Sigmoid colon (tissue), 7 donors: Measurements from ENCODE around the gene HOXD3. TPM values are rescaled to one million over a fixed set of nuclear protein-coding genes. Genes with fewer than 3 reads are reported as not detected.

Experiments used
- DNase-seq: peaks from one replicate; pipeline ENCODE4 v3.0.0-alpha.2; 2019
- H3K27ac ChIP-seq, 4 donors: fragments of 200-600 bp; sonication (generic); one replicate each; pipeline ENCODE4 v1.5.1; 2016 to 2019; ENCODE audit warnings: mild to moderate bottlenecking in 1 of 4
- H3K27me3 ChIP-seq, 3 donors: fragments of 200-600 bp; sonication (generic); one replicate each; pipeline ENCODE4 v1.5.1; 2019; ENCODE audit warnings: mild to moderate bottlenecking in 1 of 3
- H3K36me3 ChIP-seq, 4 donors: fragments of 200-600 bp; sonication (generic); one replicate each; pipeline ENCODE4 v1.5.1; 2016 to 2019
- H3K4me1 ChIP-seq, 4 donors: fragments of 200-600 bp; sonication (generic); one replicate each; pipeline ENCODE4 v1.5.1; 2017 to 2019
- H3K4me3 ChIP-seq, 4 donors: fragments of 200-600 bp; sonication (generic); one replicate each; pipeline ENCODE4 v1.5.1; 2017 to 2019; ENCODE audit warnings: mild to moderate bottlenecking in 2 of 4, moderate library complexity in 1 of 4
- H3K9me3 ChIP-seq, 4 donors: fragments of 200-600 bp in 3 of 4; sonication (generic) in 3 of 4; one replicate each; pipeline versions ENCODE4 v1.5.1 to v1.6.1; 2013 to 2019
- EP300 ChIP-seq, 4 donors: sonication (generic); formaldehyde crosslinking; IDR thresholded peaks; one replicate each; pipeline ENCODE4 v1.6.1; 2017; ENCODE audit warnings: antibody characterized with exemption in 4 of 4
- POLR2A ChIP-seq, 2 donors: fragments of 450-650 bp; IDR thresholded peaks; one replicate each; pipeline ENCODE4 v1.6.1; 2016; ENCODE audit warnings: antibody characterized with exemption in 2 of 2, mild to moderate bottlenecking in 2 of 2, moderate library complexity in 2 of 2
- POLR2AphosphoS5 ChIP-seq, 4 donors: sonication (generic); formaldehyde crosslinking; IDR thresholded peaks; one replicate each; pipeline ENCODE4 v1.6.1; 2017; ENCODE audit warnings: antibody characterized with exemption in 4 of 4
- WGBS, 2 donors: extraction: QIAGEN DNeasy Blood & Tissue Kit; methylation state at CpG; one replicate each; pipeline ENCODE4 v1.1.7; 2013; 5-methylcytosine and 5-hydroxymethylcytosine counted together
- intact Hi-C: fragments of 100-400 bp; cut with DNase I; formaldehyde crosslinking; loops from one replicate; pipeline ENCODE4 v1.15.1; 2023
- polyA plus RNA-seq, 3 donors: library from polyadenylated mRNA; stranded (reverse); fragments of 200-250 nt; gene quantifications; one replicate each; pipeline ENCODE4 v1.2.3, GENCODE V29; 2013
- total RNA-seq, 4 donors: library from RNA; depleted of rRNA; stranded (reverse); fragments of >200 nt; gene quantifications; one replicate each; pipeline ENCODE4 v1.1.0, GENCODE V29; 2016
- TF ChIP-seq, protein P1 (sequence below), 4 experiments: fragments of 450-650 bp in 3 of 4; fragments of 200-600 bp in 1 of 4; IDR thresholded peaks; one replicate each; pipeline ENCODE4 v1.5.1; 2016 to 2019; ENCODE audit warnings: antibody characterized with exemption in 4 of 4, mild to moderate bottlenecking in 3 of 4, moderate library complexity in 2 of 4
- donor health status: healthy with polysubstance abuse.
- donor health status: Bipolar disorder and iron deficiency.
- donor health status: healthy.

Gene HOXD3
- total and polyA plus RNA-seq, 7 donors: 0.60 to 4.6 (median 1.4) TPM

DNA sequence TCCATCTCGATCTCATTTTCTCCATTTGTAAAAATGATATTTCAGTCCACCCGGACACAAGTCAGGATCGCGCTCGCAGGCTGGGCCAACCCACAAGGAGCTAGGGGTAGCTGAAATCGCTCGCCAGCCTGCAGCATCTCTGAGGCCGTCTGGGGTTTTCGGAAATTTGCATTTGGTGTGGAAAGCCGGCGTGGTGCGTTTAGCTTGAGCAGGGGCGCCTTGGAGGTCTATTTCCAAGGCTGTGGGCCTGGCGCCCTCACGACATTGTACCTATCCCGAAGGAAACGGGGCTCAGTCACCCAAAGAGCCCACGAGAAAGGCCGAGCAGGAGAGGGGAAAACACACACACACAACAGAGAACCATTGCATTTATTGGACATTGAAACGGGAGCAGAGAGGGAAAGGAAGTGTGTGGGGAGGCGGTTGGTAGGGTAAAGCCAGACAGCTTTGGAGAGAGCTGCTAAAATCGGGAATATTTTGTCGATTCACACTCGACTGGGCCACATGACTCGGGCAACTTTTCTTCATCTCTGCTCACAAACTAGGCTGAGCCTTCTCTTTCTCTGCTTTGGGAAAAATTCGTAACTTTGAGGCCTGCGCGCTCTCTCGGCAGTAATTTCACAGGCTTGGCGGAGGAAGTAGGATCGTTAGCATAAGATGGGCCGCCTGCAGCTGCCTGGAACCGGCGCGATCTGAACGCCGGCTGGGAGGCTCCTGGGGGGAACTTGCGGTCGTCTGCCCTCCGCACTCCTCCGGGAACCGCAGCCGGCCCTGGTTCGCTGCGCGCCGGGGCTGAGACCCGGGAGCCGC lies 28.7 kb upstream of the HOXD3 start:
- WGBS, 2 donors: 25 to 32% methylated on average over 49 of the region's 49 CpGs

DNA sequence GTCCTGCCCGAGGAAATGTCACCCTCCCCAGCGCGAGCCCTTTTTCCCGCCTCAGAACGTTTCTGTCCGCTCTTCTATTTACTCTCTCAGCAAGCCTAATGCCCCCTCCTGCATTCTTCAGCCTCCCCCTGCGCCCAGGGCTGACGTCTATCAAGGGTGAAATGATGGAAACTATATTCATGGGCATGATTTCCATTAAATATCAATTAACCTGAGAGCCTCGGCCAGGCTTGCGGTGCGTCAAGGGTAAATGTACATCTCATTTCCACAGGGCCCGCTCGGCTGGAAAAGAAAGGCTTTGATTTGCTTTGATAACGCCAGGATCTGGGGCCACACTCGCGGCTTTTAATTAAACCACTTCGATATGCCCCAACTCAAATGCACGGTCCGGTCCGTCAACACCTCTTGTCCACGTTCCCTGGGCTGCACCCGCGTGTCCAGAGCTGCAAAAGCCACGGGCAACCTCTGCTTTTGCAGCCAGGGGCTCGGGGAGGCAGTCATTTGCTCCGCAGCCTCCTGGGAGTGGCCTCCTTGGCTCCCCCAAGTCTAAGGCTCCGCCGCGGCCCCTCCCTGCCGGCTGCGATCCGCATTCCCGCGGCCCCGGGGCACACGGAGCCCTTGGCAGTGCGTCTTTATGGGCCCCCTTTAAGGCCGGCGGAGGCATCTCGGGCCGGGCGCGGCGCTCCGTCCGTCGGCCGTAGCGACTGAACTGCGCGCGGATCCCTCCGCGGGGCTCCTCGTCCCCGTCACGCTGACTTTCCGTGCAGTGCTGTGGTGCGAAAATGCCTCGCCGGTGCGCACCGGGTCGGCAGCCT lies 27.9 kb upstream of the HOXD3 start, which contains the start of gene HOXD8:
TSS of gene HOXD8 (plus strand) at position 724 of the 815 bp plus-strand sequence. CDS start 662 bp downstream, outside the sequence.
- intact Hi-C loops: loop anchor here (2.0 kb wide), 1 partner anchor 510 kb away; no protein-coding TSS in a partner anchor
- H3K4me3 ChIP-seq: peak within 1 kb of the TSS; percentile 37 to 69 (median 50)
- peaks cover 11 to 68% (median 65%) of the 10 kb centered on the region in 3 donors for H3K27me3 ChIP-seq

More for the DNA sequence above, 28.7 kb upstream of the HOXD3 start:
- Histone ChIP-seq H3K27ac (peak overlapping the region; percentile 72 to 93 (median 87)), H3K36me3 (no peaks in the 10 kb centered on the region), H3K27me3 (peaks cover 11 to 62% (median 57%) of the 10 kb centered on the region in 3 donors), H3K4me3 (peak overlapping the region; percentile 37 to 69 (median 50)), H3K9me3 (no peaks in the 10 kb centered on the region), H3K4me1 (peaks cover 0 to 45% (median 33%) of the 10 kb centered on the region in 4 donors)
- intact Hi-C loops: loop anchor here (2.0 kb wide), 1 partner anchor 510 kb away; no protein-coding TSS in a partner anchor
- TF ChIP-seq EP300 (IDR thresholded peaks at IDR 0.05): no peak
- no peak for TF ChIP-seq POLR2A (IDR thresholded peaks at IDR 0.05)
- TF ChIP-seq, protein P1, sequence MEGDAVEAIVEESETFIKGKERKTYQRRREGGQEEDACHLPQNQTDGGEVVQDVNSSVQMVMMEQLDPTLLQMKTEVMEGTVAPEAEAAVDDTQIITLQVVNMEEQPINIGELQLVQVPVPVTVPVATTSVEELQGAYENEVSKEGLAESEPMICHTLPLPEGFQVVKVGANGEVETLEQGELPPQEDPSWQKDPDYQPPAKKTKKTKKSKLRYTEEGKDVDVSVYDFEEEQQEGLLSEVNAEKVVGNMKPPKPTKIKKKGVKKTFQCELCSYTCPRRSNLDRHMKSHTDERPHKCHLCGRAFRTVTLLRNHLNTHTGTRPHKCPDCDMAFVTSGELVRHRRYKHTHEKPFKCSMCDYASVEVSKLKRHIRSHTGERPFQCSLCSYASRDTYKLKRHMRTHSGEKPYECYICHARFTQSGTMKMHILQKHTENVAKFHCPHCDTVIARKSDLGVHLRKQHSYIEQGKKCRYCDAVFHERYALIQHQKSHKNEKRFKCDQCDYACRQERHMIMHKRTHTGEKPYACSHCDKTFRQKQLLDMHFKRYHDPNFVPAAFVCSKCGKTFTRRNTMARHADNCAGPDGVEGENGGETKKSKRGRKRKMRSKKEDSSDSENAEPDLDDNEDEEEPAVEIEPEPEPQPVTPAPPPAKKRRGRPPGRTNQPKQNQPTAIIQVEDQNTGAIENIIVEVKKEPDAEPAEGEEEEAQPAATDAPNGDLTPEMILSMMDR (IDR thresholded peaks at IDR 0.05): no peak
- no peak for TF ChIP-seq POLR2AphosphoS5 (IDR thresholded peaks at IDR 0.05)
- DNase-seq: peak; percentile 65

DNA sequence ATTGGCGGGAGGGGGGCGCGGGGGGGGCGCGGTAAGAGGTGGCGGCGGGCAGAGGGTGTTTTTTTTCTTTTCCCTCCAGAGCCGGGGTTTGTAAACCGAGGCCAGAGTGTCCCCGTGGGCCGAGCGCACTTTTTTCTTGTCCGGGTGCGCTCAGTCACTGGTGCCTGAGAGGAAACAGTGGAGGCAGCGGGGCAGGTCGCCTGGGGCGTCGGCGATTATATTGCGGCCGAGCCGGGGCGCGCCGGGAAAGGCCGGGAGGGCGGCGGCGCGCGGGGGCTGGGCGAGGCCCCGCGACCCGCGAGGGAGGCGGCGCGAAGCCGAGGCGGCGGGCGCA lies 27.3 kb upstream of the HOXD3 start:
- Histone ChIP-seq H3K9me3 (no peaks in the 10 kb centered on the region), H3K4me3 (peak overlapping the region; percentile 37 to 69 (median 50)), H3K36me3 (no peaks in the 10 kb centered on the region), H3K27ac (peak overlapping the region; percentile 72 to 93 (median 87)), H3K4me1 (peaks cover 0 to 51% (median 34%) of the 10 kb centered on the region in 4 donors), H3K27me3 (peaks cover 11 to 74% (median 69%) of the 10 kb centered on the region in 3 donors)
- TF ChIP-seq, protein P1 (IDR thresholded peaks at IDR 0.05): no peak
- TF ChIP-seq EP300 (IDR thresholded peaks at IDR 0.05) (no peak), POLR2A (IDR thresholded peaks at IDR 0.05) (no peak), POLR2AphosphoS5 (IDR thresholded peaks at IDR 0.05) (no peak)
- 2% methylated on average over 43 of the region's 43 CpGs for WGBS, 2 donors
- intact Hi-C loops: loop anchor here (2.0 kb wide), 1 partner anchor 509 kb away; no protein-coding TSS in a partner anchor
- DNase-seq: peak; percentile 75

More for the DNA sequence above, 27.9 kb upstream of the HOXD3 start, which contains the start of gene HOXD8:
- H3K27ac ChIP-seq: peak within 1 kb of the TSS; percentile 72 to 93 (median 87)
- H3K36me3 ChIP-seq: no peaks in the 10 kb centered on the region
- no peak for TF ChIP-seq POLR2A (IDR thresholded peaks at IDR 0.05)
- TF ChIP-seq, protein P1 (IDR thresholded peaks at IDR 0.05): no peak
- TF ChIP-seq POLR2AphosphoS5 (IDR thresholded peaks at IDR 0.05): peak; percentile 52 to 85 (median 81)
- peak; percentile 89 for DNase-seq
- 1 to 3% methylated on average over 64 of the region's 64 CpGs for WGBS, 2 donors
- H3K4me1 ChIP-seq: peaks cover 0 to 49% (median 33%) of the 10 kb centered on the region in 4 donors
- no peaks in the 10 kb centered on the region for H3K9me3 ChIP-seq

DNA sequence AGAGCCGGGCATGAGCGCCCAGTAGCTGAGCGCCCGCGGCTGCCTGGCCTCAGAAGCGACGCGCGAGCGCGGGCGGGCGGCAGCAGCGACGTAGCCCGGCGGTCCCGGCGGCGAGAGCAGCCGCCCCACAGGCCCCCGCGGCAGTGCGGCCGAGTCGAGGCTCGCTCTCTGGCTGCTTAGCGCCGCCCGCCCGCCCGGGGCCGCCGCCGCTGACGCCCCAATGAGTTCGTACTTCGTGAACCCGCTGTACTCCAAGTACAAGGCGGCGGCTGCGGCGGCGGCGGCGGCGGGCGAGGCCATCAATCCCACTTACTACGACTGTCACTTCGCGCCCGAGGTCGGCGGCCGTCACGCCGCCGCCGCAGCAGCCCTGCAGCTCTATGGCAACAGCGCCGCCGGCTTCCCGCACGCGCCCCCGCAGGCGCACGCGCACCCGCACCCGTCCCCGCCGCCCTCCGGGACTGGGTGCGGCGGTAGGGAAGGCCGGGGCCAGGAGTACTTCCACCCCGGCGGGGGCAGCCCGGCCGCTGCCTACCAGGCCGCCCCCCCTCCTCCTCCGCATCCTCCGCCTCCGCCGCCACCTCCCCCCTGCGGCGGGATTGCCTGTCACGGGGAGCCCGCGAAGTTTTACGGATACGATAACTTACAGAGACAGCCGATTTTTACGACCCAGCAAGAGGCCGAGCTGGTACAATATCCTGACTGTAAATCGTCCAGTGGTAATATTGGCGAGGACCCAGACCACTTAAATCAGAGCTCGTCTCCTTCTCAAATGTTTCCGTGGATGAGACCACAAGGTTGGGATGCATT lies 26.8 kb upstream of the HOXD3 start:
- WGBS, 2 donors: 1 to 3% methylated on average over 100 of the region's 100 CpGs

More for the DNA sequence above, 26.8 kb upstream of the HOXD3 start:
- H3K27me3 ChIP-seq: peaks cover 11 to 80% (median 69%) of the 10 kb centered on the region in 3 donors
- TF ChIP-seq POLR2A (IDR thresholded peaks at IDR 0.05) (no peak), POLR2AphosphoS5 (IDR thresholded peaks at IDR 0.05) (peak; percentile 26 to 62 (median 44))
- TF ChIP-seq, protein P1 (IDR thresholded peaks at IDR 0.05): no peak
- peak overlapping the region; percentile 72 to 93 (median 87) for H3K27ac ChIP-seq
- H3K4me3 ChIP-seq: peak overlapping the region; percentile 37 to 69 (median 50)
- intact Hi-C loops: no loop called here
- H3K36me3 ChIP-seq: no peaks in the 10 kb centered on the region
- H3K9me3 ChIP-seq: no peaks in the 10 kb centered on the region
- DNase-seq: peak; percentile 86
- peaks cover 0 to 56% (median 37%) of the 10 kb centered on the region in 4 donors for H3K4me1 ChIP-seq
